Esophagus squamous epithelium (tissue), 5 donors: ENCODE data around the gene B3GAT1. TPM values are rescaled to one million over a fixed set of nuclear protein-coding genes. Genes with fewer than 3 reads are reported as not detected.

Experiments used
- DNase-seq: peaks from one replicate; lab custom pipeline; 2025; lab: John Stamatoyannopoulos, UW
- H3K27ac ChIP-seq, 4 donors: fragments of 200-600 bp; sonication (generic); one replicate each; pipeline ENCODE4 v1.5.1; 2016 to 2019; ENCODE audit warnings: mild to moderate bottlenecking in 1 of 4
- H3K27me3 ChIP-seq, 4 donors: fragments of 200-600 bp; sonication (generic); 1 replicate in 3 of 4; 2 replicates in 1 of 4; pipeline versions ENCODE4 v1.5.1 to v1.6.0; 2017 to 2021; ENCODE audit warnings: antibody characterized with exemption in 1 of 4
- H3K36me3 ChIP-seq, 3 donors: fragments of 200-600 bp; sonication (generic); one replicate each; pipeline ENCODE4 v1.5.1; 2016 to 2019
- H3K4me1 ChIP-seq, 3 donors: fragments of 200-600 bp; sonication (generic); one replicate each; pipeline ENCODE4 v1.5.1; 2017 to 2019
- H3K4me3 ChIP-seq, 4 donors: fragments of 200-600 bp; sonication (generic); 1 replicate in 3 of 4; 2 replicates in 1 of 4; pipeline ENCODE4 v1.5.1; 2016 to 2019; ENCODE audit warnings: mild to moderate bottlenecking in 2 of 4, moderate library complexity in 1 of 4
- H3K9me3 ChIP-seq, 3 donors: fragments of 200-600 bp; sonication (generic); one replicate each; pipeline ENCODE4 v1.5.1; 2016 to 2019
- POLR2A ChIP-seq, 4 donors: fragments of 450-650 bp; IDR thresholded peaks; one replicate each; pipeline ENCODE4 v1.6.1; 2017; ENCODE audit warnings: antibody characterized with exemption in 4 of 4, mild to moderate bottlenecking in 4 of 4, moderate library complexity in 3 of 4
- WGBS, 2 donors: methylation state at CpG; one replicate each; pipeline ENCODE4 v1.1.5; 2018; 5-methylcytosine and 5-hydroxymethylcytosine counted together
- intact Hi-C: fragments of 100-400 bp; cut with DNase I; formaldehyde crosslinking; loops from one replicate; pipeline ENCODE4 v1.15.0; 2022
- total RNA-seq, 4 donors: library from RNA; depleted of rRNA; stranded (reverse); fragments of >200 nt; gene quantifications; one replicate each; pipeline ENCODE4 v1.1.0, GENCODE V29; 2016
- TF ChIP-seq, protein P1 (sequence below), 6 experiments: fragments of 450-650 bp in 4 of 6; fragments of 200-600 bp in 2 of 6; sonication (generic) in 2 of 6; IDR thresholded peaks; one replicate each; pipeline ENCODE4 v1.5.1; 2016 to 2019; ENCODE audit warnings: antibody characterized with exemption in 6 of 6, mild to moderate bottlenecking in 4 of 6, moderate library complexity in 4 of 6
- donor health status: DM: yes; HTN: yes; CAD: no.

The B3GAT1 gene
- total RNA-seq, 4 donors from 2014 or later = 0.09 to 0.94 (median 0.38) TPM; not detected in 1

DNA sequence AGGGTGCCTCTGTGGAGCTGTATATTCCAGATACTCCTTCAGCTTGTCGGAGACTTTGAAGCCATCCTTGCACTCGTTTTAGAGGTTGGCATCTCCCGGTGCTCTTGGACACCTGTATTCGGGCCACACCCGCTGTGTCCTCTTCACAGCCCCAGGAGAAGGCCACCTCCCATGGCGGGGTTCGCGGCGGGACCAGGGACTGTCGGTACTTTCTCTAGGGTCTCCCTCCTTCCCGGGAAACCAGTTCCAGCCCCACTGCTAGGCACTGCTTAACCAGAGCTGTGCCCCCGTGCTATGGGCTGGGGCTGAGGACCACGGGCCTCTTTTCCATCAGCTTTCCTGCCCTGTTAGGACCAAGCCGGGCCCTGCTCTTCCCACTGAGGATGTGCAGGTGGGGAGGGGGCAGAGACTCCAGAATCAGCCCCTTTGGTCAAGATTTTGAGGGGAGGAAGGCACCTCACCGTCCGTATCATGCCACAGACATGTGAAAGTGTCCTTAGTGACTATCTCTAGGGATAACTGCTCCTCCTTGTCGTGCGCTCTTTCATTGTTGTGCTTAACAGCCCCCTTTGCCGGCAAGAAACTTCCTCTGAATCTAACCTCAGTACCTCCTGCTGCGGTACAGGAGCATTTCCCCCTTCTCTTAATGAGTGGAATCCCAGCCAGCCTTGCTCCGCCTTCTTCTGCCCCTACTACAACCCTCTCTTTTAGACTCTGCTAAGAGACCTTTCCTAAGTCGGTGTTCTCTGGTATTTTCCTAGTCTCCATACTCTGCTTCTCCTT is 1.2 kb upstream of the B3GAT1 start:
- peaks cover 0 to 94% (median 22%) of the 10 kb centered on the region in 4 donors for H3K27me3 ChIP-seq
- 19 to 36% methylated on average over 7 to 12 of the region's 22 CpGs for WGBS, 2 donors

DNA sequence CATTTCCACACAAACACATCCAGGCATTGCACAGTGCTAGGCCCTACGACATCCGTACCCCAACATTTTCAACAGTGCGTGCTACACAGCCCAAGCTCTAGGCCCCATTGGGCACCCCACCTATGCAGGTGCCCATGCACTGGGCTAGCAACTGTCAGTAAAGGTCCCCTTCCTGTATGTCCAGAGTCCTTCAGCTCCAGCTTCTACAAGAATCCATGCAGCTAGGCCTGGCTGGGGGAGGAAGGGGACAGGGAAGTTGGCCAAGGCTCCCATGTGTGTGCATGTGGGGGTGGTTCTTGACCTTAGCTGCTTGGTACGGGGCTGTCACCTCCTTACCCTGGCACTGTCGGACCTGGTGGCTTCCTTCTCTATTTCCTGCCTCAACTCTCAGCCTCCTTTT is 1.3 kb downstream of the B3GAT1 start:
- Histone ChIP-seq H3K4me3 (peak overlapping the region in 2 of 4 donors; percentile 45 to 65), H3K27me3 (peaks cover 0 to 94% (median 20%) of the 10 kb centered on the region in 4 donors), H3K27ac (no peak overlapping the region), H3K9me3 (no peaks in the 10 kb centered on the region), H3K4me1 (peaks cover 11 to 18% (median 14%) of the 10 kb centered on the region in 3 donors), H3K36me3 (no peaks in the 10 kb centered on the region)
- TF ChIP-seq, protein P1, sequence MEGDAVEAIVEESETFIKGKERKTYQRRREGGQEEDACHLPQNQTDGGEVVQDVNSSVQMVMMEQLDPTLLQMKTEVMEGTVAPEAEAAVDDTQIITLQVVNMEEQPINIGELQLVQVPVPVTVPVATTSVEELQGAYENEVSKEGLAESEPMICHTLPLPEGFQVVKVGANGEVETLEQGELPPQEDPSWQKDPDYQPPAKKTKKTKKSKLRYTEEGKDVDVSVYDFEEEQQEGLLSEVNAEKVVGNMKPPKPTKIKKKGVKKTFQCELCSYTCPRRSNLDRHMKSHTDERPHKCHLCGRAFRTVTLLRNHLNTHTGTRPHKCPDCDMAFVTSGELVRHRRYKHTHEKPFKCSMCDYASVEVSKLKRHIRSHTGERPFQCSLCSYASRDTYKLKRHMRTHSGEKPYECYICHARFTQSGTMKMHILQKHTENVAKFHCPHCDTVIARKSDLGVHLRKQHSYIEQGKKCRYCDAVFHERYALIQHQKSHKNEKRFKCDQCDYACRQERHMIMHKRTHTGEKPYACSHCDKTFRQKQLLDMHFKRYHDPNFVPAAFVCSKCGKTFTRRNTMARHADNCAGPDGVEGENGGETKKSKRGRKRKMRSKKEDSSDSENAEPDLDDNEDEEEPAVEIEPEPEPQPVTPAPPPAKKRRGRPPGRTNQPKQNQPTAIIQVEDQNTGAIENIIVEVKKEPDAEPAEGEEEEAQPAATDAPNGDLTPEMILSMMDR (IDR thresholded peaks at IDR 0.05) = no peak
- no peak for TF ChIP-seq POLR2A (IDR thresholded peaks at IDR 0.05)
- DNase-seq = no peak
- 35 to 76% methylated on average over 2 to 5 of the region's 5 CpGs for WGBS, 2 donors
- intact Hi-C loops = no loop called here

More for the DNA sequence above, 1.2 kb upstream of the B3GAT1 start:
- peaks cover 11 to 18% (median 14%) of the 10 kb centered on the region in 3 donors for H3K4me1 ChIP-seq
- no peak overlapping the region for H3K27ac ChIP-seq
- peak overlapping the region in 3 of 4 donors; percentile 34 to 65 (median 45) for H3K4me3 ChIP-seq
- intact Hi-C loops = no loop called here
- TF ChIP-seq, protein P1 (IDR thresholded peaks at IDR 0.05) = no peak
- TF ChIP-seq POLR2A (IDR thresholded peaks at IDR 0.05) = no peak
- no peaks in the 10 kb centered on the region for H3K9me3 ChIP-seq
- no peak for DNase-seq
- no peaks in the 10 kb centered on the region for H3K36me3 ChIP-seq

DNA sequence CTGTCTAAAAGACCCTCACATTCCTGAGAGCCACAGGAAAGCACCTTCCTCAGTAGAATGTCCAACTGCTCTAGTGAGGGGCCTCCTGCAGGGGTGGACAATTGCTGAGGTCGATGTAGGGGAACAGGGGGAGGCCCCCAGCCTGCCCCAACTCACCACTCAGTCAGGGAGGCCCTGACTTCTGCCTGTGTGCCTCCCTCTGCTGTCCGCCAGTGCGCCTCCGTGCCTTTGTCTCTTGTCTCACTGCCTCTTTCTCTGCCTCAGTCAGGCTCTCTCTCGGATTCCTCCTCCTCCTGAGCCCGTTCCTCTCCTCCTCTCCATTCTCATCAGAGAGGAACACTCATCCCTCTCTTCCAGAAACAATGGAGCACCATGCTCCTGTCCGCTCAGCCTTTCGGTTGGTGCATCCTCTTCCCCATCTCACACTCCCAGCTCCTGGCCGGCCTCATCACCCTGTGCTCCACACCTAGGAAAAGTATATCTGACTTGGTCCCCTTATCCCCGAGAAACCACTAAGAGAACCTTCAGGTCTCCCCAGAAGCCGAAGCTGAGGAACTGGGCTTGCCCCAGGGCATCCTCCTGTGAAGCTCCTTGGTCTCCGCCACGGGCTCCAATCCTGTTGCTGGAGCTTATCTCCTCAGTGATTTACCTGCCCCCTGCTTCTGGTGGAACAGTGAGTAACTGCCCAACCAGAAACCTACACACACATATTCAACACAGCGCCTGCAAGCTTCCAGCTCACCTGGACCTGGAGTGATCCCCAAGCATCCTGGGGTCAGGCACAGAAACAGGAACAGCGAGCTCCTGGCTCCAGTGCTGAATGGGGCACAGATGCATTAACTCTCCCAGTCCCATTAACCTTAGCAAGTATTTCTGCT is 2.3 kb downstream of the B3GAT1 start:
- no peaks in the 10 kb centered on the region for H3K36me3 ChIP-seq
- H3K27me3 ChIP-seq = peaks cover 0 to 94% (median 20%) of the 10 kb centered on the region in 4 donors
- H3K27ac ChIP-seq = no peak overlapping the region
- no peak overlapping the region for H3K4me3 ChIP-seq
- H3K4me1 ChIP-seq = peaks cover 11 to 18% (median 14%) of the 10 kb centered on the region in 3 donors
- H3K9me3 ChIP-seq = no peaks in the 10 kb centered on the region
- TF ChIP-seq, protein P1 (IDR thresholded peaks at IDR 0.05) = no peak
- no peak for TF ChIP-seq POLR2A (IDR thresholded peaks at IDR 0.05)
- WGBS, 2 donors = 64 to 73% methylated on average over 9 to 15 of the region's 15 CpGs
- no peak for DNase-seq
- intact Hi-C loops = no loop called here

DNA sequence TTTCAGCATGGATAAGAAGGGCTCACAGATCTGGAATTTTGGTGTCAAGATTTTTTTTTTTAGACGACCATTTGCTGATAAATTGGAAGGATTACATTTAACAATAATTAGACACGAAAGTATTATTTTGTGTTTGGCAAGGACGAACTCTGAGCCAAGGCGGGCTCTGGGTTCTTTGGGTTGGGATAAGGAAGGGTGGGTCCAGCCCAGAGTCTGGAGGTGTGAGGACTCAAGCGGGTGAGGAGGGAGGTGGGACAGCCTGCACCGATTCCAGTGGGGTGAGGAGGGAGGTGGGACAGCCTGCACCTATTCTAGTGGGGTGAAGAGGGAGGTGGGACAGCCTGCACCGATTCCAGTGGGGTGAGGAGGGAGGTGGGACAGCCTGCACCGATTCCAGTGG is 4.1 kb downstream of the B3GAT1 start:
- no peak overlapping the region for H3K4me3 ChIP-seq
- no peaks in the 10 kb centered on the region for H3K36me3 ChIP-seq
- WGBS, 2 donors = 29 to 51% methylated on average over 5 to 6 of the region's 8 CpGs
- intact Hi-C loops = no loop called here
- peaks cover 0 to 88% (median 13%) of the 10 kb centered on the region in 4 donors for H3K27me3 ChIP-seq
- H3K27ac ChIP-seq = no peak overlapping the region
- TF ChIP-seq POLR2A (IDR thresholded peaks at IDR 0.05) = no peak
- TF ChIP-seq, protein P1 (IDR thresholded peaks at IDR 0.05) = no peak
- DNase-seq = no peak
- H3K9me3 ChIP-seq = no peaks in the 10 kb centered on the region
- H3K4me1 ChIP-seq = peaks cover 11 to 17% (median 14%) of the 10 kb centered on the region in 3 donors
